Measurements from ENCODE around the gene EEFSEC. TPM values are rescaled to one million over a fixed set of nuclear protein-coding genes. Genes with fewer than 3 reads are reported as not detected.

EEFSEC gene
- total RNA-seq, 1 donor: 3.0 TPM

GRCh38 chr3:128453501-128454309 is 300.4 kb downstream of the EEFSEC start:
- TF ChIP-seq, protein P1, sequence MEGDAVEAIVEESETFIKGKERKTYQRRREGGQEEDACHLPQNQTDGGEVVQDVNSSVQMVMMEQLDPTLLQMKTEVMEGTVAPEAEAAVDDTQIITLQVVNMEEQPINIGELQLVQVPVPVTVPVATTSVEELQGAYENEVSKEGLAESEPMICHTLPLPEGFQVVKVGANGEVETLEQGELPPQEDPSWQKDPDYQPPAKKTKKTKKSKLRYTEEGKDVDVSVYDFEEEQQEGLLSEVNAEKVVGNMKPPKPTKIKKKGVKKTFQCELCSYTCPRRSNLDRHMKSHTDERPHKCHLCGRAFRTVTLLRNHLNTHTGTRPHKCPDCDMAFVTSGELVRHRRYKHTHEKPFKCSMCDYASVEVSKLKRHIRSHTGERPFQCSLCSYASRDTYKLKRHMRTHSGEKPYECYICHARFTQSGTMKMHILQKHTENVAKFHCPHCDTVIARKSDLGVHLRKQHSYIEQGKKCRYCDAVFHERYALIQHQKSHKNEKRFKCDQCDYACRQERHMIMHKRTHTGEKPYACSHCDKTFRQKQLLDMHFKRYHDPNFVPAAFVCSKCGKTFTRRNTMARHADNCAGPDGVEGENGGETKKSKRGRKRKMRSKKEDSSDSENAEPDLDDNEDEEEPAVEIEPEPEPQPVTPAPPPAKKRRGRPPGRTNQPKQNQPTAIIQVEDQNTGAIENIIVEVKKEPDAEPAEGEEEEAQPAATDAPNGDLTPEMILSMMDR (IDR thresholded peaks at IDR 0.05; ENCODE audit: insufficient read depth, low read depth, low read length): no peak
- no peak for DNase-seq (ENCODE audit: low read depth)
- H3K4me3 ChIP-seq (ENCODE audit: low read depth, low read length): no peak overlapping the region

- TF ChIP-seq, protein P1 (IDR thresholded peaks at IDR 0.05; ENCODE audit: insufficient read depth, low read depth, low read length): no peak
- no peak overlapping the region for H3K4me3 ChIP-seq (ENCODE audit: low read depth, low read length)
- DNase-seq (ENCODE audit: low read depth): no peak
Observed at GRCh38 chr3:128454310-128454618, 301.0 kb downstream of the EEFSEC start.

DNA sequence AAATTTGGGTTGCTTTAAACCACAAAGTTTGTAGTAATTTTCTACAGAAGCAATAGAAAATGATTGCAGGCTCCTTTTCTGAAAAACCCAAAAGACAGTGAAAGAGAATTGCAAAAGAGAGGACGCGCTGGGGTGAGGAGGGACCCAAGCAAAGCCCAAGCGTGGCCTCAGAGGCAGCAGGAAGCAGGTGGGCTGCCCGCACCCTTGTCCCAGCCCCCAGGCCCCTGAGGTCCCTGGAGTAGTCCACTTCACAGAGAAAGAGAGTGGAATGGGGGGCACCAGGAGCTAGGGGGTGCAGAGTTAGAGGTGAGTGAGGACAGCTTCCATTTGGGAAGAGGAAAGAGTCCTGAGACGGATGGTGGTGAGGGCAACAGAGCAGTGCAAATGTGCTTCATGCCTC is 301.8 kb downstream of the EEFSEC start:
- no peak overlapping the region for H3K4me3 ChIP-seq (ENCODE audit: low read depth, low read length)
- no peak for DNase-seq (ENCODE audit: low read depth)
- TF ChIP-seq, protein P1 (IDR thresholded peaks at IDR 0.05; ENCODE audit: insufficient read depth, low read depth, low read length): no peak

DNA sequence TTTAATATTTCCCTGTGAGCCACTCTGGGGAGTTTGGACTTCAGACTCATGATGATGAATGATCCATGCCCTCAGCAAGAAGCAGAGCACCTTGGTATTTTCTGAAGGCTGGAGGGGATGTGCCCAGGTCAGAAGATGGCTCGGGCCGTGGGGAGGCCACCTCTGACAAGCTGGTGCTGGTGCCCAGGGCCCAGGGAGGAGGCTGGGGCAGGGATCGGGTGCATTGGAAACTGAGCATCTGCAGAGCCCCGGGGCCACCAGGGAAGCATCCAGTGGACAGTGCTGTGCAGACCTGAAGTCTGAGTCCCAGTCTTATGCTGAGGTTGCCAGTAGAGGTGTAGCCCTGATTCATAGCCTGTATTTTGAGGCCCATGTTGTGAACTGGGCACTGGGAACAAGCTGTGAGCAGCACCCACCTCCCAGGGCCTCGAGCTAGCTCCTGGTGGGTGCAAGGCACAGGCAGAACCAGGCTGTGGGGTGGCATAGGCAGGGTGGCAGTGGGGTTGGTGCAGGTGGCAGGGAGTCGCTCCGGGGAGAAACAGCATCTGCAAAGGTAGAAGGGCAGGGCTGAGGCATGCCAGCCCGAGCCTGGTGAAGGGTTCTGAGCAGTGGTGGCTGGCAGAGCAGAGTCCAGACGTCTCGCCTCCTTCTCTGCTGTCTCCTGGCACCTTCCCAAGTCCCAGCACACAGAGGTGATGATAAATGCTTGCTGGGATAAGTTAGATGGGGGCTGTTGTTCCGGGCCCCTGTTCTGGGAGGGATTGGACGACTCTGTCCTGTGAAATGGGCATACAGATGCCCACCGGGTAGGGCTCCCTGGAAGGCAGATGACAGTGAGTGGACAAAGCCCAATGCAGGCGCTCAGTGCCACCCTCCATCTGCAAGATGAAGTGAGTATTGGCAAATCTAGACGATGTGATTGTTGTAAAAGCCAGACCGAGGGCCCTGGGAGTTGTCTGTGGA is 302.8 kb downstream of the EEFSEC start:
- H3K4me3 ChIP-seq (ENCODE audit: low read depth, low read length): no peak overlapping the region
- TF ChIP-seq, protein P1 (IDR thresholded peaks at IDR 0.05; ENCODE audit: insufficient read depth, low read depth, low read length): no peak
- DNase-seq (ENCODE audit: low read depth): no peak

- DNase-seq (ENCODE audit: low read depth): no peak
- H3K4me3 ChIP-seq (ENCODE audit: low read depth, low read length): no peak overlapping the region
- TF ChIP-seq, protein P1 (IDR thresholded peaks at IDR 0.05; ENCODE audit: insufficient read depth, low read depth, low read length): no peak
Observed at GRCh38 chr3:128456776-128457715, 303.8 kb downstream of the EEFSEC start.

GRCh38 chr3:128457937-128458336 is 304.7 kb downstream of the EEFSEC start:
- DNase-seq (ENCODE audit: low read depth): no peak
- H3K4me3 ChIP-seq (ENCODE audit: low read depth, low read length): no peak overlapping the region
- TF ChIP-seq, protein P1 (IDR thresholded peaks at IDR 0.05; ENCODE audit: insufficient read depth, low read depth, low read length): no peak

All from fibroblast of villous mesenchyme (primary cell).